ENCODE measurements around the gene PCNX2. TPM values are rescaled to one million over a fixed set of nuclear protein-coding genes. Genes with fewer than 3 reads are reported as not detected.

The PCNX2 gene
- total and polyA plus RNA-seq, 2 of the 13 experiments (the other 11 are each of a cell fraction or from before 2014, with no cell fraction given): 0.11 to 0.42 TPM

- TF ChIP-seq ZBTB25 (CRISPR knock-in tag; IDR thresholded peaks at IDR 0.05) (no peak), ZNF713 (CRISPR knock-in tag; IDR thresholded peaks at IDR 0.05) (no peak)
Measured at GRCh38 chr1:233090746-233091494, 204.6 kb downstream of the PCNX2 start (continued).

GRCh38 chr1:233089251-233089650 lies 206.3 kb downstream of the PCNX2 start:
- H3K79me2 ChIP-seq (ENCODE audit: insufficient read depth, low read length): no peaks in the 10 kb centered on the region
- no peaks in the 10 kb centered on the region for H3K36me3 ChIP-seq (replicated peaks in 1 of 2; ENCODE audit: control insufficient read depth in 1 of 2, insufficient read depth in 2 of 2, low read length in 2 of 2)
- no peak overlapping the region for H2AFZ ChIP-seq (ENCODE audit: low read length)
- ChIA-PET CTCF (ENCODE audit: low intra/inter-chr PET ratio, low total read pairs) (no interaction called here), POLR2A (no interaction called here)
- no TSS peak for BruUV-seq (replicated peaks)
- H3K27me3 ChIP-seq (ENCODE audit: control insufficient read depth in 1 of 2, insufficient read depth in 2 of 2, low read length in 2 of 2): peaks cover 0 to 8% of the 10 kb centered on the region in 2 experiments; a peak in 2 of 5 replicates
- intact Hi-C loops (cut with micrococcal nuclease; ENCODE audit: unreplicated experiment): no loop called here
- H3K4me1 ChIP-seq (ENCODE audit: insufficient read depth, low read length): no peaks in the 10 kb centered on the region
- ATAC-seq (no peak), FAIRE-seq (no peak), DNase-seq (ENCODE audit: low spot score) (no peak)
- H4K20me1 ChIP-seq (ENCODE audit: insufficient read depth, low read length): no peaks in the 10 kb centered on the region
- 62% methylated on average over 3 of the region's 3 CpGs for WGBS (ENCODE audit: low lambda C conversion rate)
- H3K4me2 ChIP-seq (ENCODE audit: low read depth, low read length): no peak overlapping the region
- H3K4me3 ChIP-seq (replicated peaks in 1 of 3; ENCODE audit: insufficient read depth in 1 of 3, low read depth in 2 of 3, low read length in 3 of 3): no peak overlapping the region
- in situ Hi-C loops (cut with HindIII; ENCODE audit: extremely low pct_ligation_motif_present, low pct_unique_long_range_greater_than_20kb): no loop called here
- no peaks in the 10 kb centered on the region for H3K9me3 ChIP-seq (ENCODE audit: low read length)
- no peak overlapping the region for H3K27ac ChIP-seq (ENCODE audit: extremely low read length, insufficient read depth, low read length)
- no peak overlapping the region for H3K9ac ChIP-seq (ENCODE audit: insufficient read depth, low read depth, low read length)
- TF ChIP-seq SALL2 (CRISPR knock-in tag; IDR thresholded peaks at IDR 0.05): no peak
- no peak for TF ChIP-seq ZNF800 (CRISPR knock-in tag; IDR thresholded peaks at IDR 0.05)
- TF ChIP-seq FOXK2 (IDR thresholded peaks at IDR 0.05): no peak
- no peak for TF ChIP-seq ZBTB1 (CRISPR knock-in tag; IDR thresholded peaks at IDR 0.05; ENCODE audit: borderline replicate concordance)
- no peak for TF ChIP-seq PRDM10 (CRISPR knock-in tag; IDR thresholded peaks at IDR 0.05; ENCODE audit: low read depth)
- no peak for TF ChIP-seq ZNF337 (CRISPR knock-in tag; IDR thresholded peaks at IDR 0.05; ENCODE audit: borderline replicate concordance, low read depth)
- no peak for TF ChIP-seq POLR2AphosphoS2 (IDR thresholded peaks at IDR 0.05; ENCODE audit: low read depth, low read length)
- no peak for TF ChIP-seq ZBTB7A (CRISPR knock-in tag; IDR thresholded peaks at IDR 0.05)
- TF ChIP-seq USF2 (IDR thresholded peaks at IDR 0.05; ENCODE audit: low read depth, low read length): no peak
- no peak for TF ChIP-seq USF2 (CRISPR knock-in tag; IDR thresholded peaks at IDR 0.05; ENCODE audit: borderline replicate concordance)
- TF ChIP-seq SP2 (CRISPR knock-in tag; IDR thresholded peaks at IDR 0.05): no peak
